Activated B cell treated with CpG ODN at 0.5 μM for 24 hours (primary cell): Measurements from ENCODE around the gene IFFO2. TPM values are rescaled to one million over a fixed set of nuclear protein-coding genes. Genes with fewer than 3 reads are reported as not detected.

Source experiments
- ATAC-seq: fragments of 200-7000 bp; cut with Tn5 transposase; one replicate; pipeline ENCODE4 v1.10.0; 2021; ENCODE audit warnings: low read depth, mild to moderate bottlenecking, moderate library complexity
- CTCF ChIA-PET: fragments of 350-600 bp; sonication (Branson Sonifier 250); formaldehyde crosslinking; loops from one replicate; lab custom pipeline; 2021; ENCODE audit warnings: antibody characterized with exemption; lab: Charles Lee
- POLR2A ChIA-PET: fragments of 350-600 bp; sonication (Branson Sonifier 250); formaldehyde crosslinking; loops from one replicate; lab custom pipeline; 2021; ENCODE audit warnings: antibody characterized with exemption; lab: Charles Lee
- DNase-seq: peaks from one replicate; pipeline ENCODE4 v3.0.0; 2022
- H3K27ac Mint-ChIP-seq: one replicate; pipeline ENCODE4 v1.8.0; 2020; ENCODE audit warnings: mixed read lengths
- H3K27me3 Mint-ChIP-seq: one replicate; pipeline ENCODE4 v1.8.0; 2021; ENCODE audit warnings: mixed read lengths
- H3K36me3 Mint-ChIP-seq: one replicate; pipeline ENCODE4 v1.8.0; 2021; ENCODE audit warnings: low read depth, mixed read lengths
- H3K4me1 Mint-ChIP-seq: one replicate; pipeline ENCODE4 v1.8.0; 2021; ENCODE audit warnings: mixed read lengths
- H3K4me3 Mint-ChIP-seq: one replicate; pipeline ENCODE4 v1.8.0; 2020; ENCODE audit warnings: mild to moderate bottlenecking, mixed read lengths
- H3K9me3 Mint-ChIP-seq: one replicate; pipeline ENCODE4 v1.8.0; 2020; ENCODE audit warnings: mixed read lengths
- CTCF ChIP-seq: fragments of 200-600 bp; IDR thresholded peaks from one replicate; pipeline ENCODE4 v1.8.0; 2022; ENCODE audit warnings: antibody characterized with exemption, mild to moderate bottlenecking
- intact Hi-C: fragments of 100-400 bp; cut with micrococcal nuclease; formaldehyde crosslinking; loops from one replicate; pipeline ENCODE4 v1.15.1; 2024
- total RNA-seq: library from RNA; stranded (reverse); gene quantifications from 2 replicates; pipeline ENCODE4 v1.2.3, GENCODE V29; 2022

Gene IFFO2
- total RNA-seq, 1 donor from 2014 or later = 13.0 TPM

- no peak overlapping the region for H3K27ac Mint-ChIP-seq
- DNase-seq (no peak), ATAC-seq (no peak)
- ChIA-PET POLR2A (no interaction called here), CTCF (no interaction called here)
- TF ChIP-seq CTCF = no peak
- H3K9me3 Mint-ChIP-seq = no peaks in the 10 kb centered on the region
- intact Hi-C loops = no loop called here
- no peak overlapping the region for H3K4me3 Mint-ChIP-seq
- H3K36me3 Mint-ChIP-seq = peaks cover 2% of the 10 kb centered on the region
- H3K27me3 Mint-ChIP-seq = no peaks in the 10 kb centered on the region
- no peaks in the 10 kb centered on the region for H3K4me1 Mint-ChIP-seq
These were observed 77.8 kb downstream of the IFFO2 start for GRCh38 chr1:18878538-18879214.

GRCh38 chr1:18877282-18877681, 79.2 kb downstream of the IFFO2 start:
- H3K36me3 Mint-ChIP-seq = no peaks in the 10 kb centered on the region
- no peak overlapping the region for H3K27ac Mint-ChIP-seq
- intact Hi-C loops = no loop called here
- POLR2A ChIA-PET = no interaction called here
- DNase-seq (no peak), ATAC-seq (no peak)
- no peak overlapping the region for H3K4me3 Mint-ChIP-seq
- H3K9me3 Mint-ChIP-seq = no peaks in the 10 kb centered on the region
- no peaks in the 10 kb centered on the region for H3K27me3 Mint-ChIP-seq
- CTCF ChIA-PET = no interaction called here
- no peak for TF ChIP-seq CTCF
- no peaks in the 10 kb centered on the region for H3K4me1 Mint-ChIP-seq

- intact Hi-C loops = no loop called here
- Mint-ChIP-seq H3K4me3 (no peak overlapping the region), H3K27me3 (no peaks in the 10 kb centered on the region), H3K4me1 (no peaks in the 10 kb centered on the region), H3K9me3 (no peaks in the 10 kb centered on the region), H3K36me3 (no peaks in the 10 kb centered on the region), H3K27ac (no peak overlapping the region)
- ChIA-PET CTCF (interaction anchor here (1.0 kb wide), 1 partner anchor 8 kb away, joined by 3 read pairs; no protein-coding TSS in a partner anchor), POLR2A (no interaction called here)
- ATAC-seq (no peak), DNase-seq (no peak)
- no peak for TF ChIP-seq CTCF
These were observed 80.3 kb downstream of the IFFO2 start for GRCh38 chr1:18876210-18876609.

- Mint-ChIP-seq H3K9me3 (no peaks in the 10 kb centered on the region), H3K27ac (no peak overlapping the region), H3K36me3 (no peaks in the 10 kb centered on the region), H3K27me3 (no peaks in the 10 kb centered on the region), H3K4me1 (no peaks in the 10 kb centered on the region), H3K4me3 (no peak overlapping the region)
- ATAC-seq (no peak), DNase-seq (no peak)
- intact Hi-C loops = no loop called here
- ChIA-PET POLR2A (no interaction called here), CTCF (interaction anchor here (0.6 to 1.0 kb wide), 3 partner anchors 8 to 15 kb away, joined by 3 to 4 read pairs (median 3); no protein-coding TSS in a partner anchor)
- TF ChIP-seq CTCF = no peak
These were observed 80.7 kb downstream of the IFFO2 start for GRCh38 chr1:18875796-18876128.

- DNase-seq (peak; percentile 48), ATAC-seq (peak; percentile 58)
- Mint-ChIP-seq H3K27me3 (no peaks in the 10 kb centered on the region), H3K27ac (no peak overlapping the region), H3K36me3 (no peaks in the 10 kb centered on the region), H3K4me3 (no peak overlapping the region), H3K9me3 (no peaks in the 10 kb centered on the region), H3K4me1 (no peaks in the 10 kb centered on the region)
- intact Hi-C loops = no loop called here
- CTCF ChIA-PET = interaction anchor here (0.6 to 1.1 kb wide), 4 partner anchors 9 to 16 kb away, joined by 3 to 5 read pairs (median 4); no protein-coding TSS in a partner anchor
- POLR2A ChIA-PET = no interaction called here
- peak; percentile 38 for TF ChIP-seq CTCF
These were observed 81.2 kb downstream of the IFFO2 start for GRCh38 chr1:18875107-18875795.
